GM23338 (cell line): ENCODE data around the gene CD300LB.

Experiments used
- CREB1 ChIP-seq: fragments of 250-450 bp; sonication (Bioruptor Pico); IDR thresholded peaks from 2 replicates; pipeline ENCODE4 v1.5.0; 2020; ENCODE audit warnings: low read depth, mild to moderate bottlenecking, moderate library complexity
- EZH2 ChIP-seq: fragments of 200-600 bp; sonication (generic); IDR thresholded peaks from one replicate; pipeline ENCODE4 v1.8.0; 2017; ENCODE audit warnings: antibody characterized with exemption, mild to moderate bottlenecking, low read depth; ENCODE audit not compliant: unreplicated experiment
- JUNB ChIP-seq: IDR thresholded peaks from one replicate; pipeline ENCODE4 v1.6.1; 2016; ENCODE audit warnings: antibody characterized with exemption; ENCODE audit not compliant: unreplicated experiment
- POLR2AphosphoS5 ChIP-seq: IDR thresholded peaks from 2 replicates; pipeline ENCODE4 v1.6.1; 2016; ENCODE audit warnings: antibody characterized with exemption, low read depth
- REST ChIP-seq: IDR thresholded peaks from one replicate; pipeline ENCODE4 v1.6.1; 2018; ENCODE audit warnings: antibody characterized with exemption; ENCODE audit not compliant: unreplicated experiment
- TF ChIP-seq, protein P1 (sequence below), 2 experiments: fragments of 200-600 bp in 1 of 2; sonication (generic) in 1 of 2; conservative IDR thresholded peaks; 2 replicates each; pipeline versions ENCODE4 v1.5.1 to v1.6.1; 2016 to 2017; ENCODE audit warnings: antibody characterized with exemption in 2 of 2, low read depth in 2 of 2, mild to moderate bottlenecking in 2 of 2, moderate library complexity in 1 of 2
- TF ChIP-seq, protein P2 (sequence below): IDR thresholded peaks from 2 replicates; pipeline ENCODE4 v1.6.1; 2016; ENCODE audit warnings: antibody characterized with exemption

GRCh38 chr17:74515941-74516340 is 15.3 kb downstream of the CD300LB start:
- TF ChIP-seq, protein P1, sequence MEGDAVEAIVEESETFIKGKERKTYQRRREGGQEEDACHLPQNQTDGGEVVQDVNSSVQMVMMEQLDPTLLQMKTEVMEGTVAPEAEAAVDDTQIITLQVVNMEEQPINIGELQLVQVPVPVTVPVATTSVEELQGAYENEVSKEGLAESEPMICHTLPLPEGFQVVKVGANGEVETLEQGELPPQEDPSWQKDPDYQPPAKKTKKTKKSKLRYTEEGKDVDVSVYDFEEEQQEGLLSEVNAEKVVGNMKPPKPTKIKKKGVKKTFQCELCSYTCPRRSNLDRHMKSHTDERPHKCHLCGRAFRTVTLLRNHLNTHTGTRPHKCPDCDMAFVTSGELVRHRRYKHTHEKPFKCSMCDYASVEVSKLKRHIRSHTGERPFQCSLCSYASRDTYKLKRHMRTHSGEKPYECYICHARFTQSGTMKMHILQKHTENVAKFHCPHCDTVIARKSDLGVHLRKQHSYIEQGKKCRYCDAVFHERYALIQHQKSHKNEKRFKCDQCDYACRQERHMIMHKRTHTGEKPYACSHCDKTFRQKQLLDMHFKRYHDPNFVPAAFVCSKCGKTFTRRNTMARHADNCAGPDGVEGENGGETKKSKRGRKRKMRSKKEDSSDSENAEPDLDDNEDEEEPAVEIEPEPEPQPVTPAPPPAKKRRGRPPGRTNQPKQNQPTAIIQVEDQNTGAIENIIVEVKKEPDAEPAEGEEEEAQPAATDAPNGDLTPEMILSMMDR (conservative IDR thresholded peaks at IDR 0.05; ENCODE audit: low read depth in 2 of 2): no peak
- TF ChIP-seq JUNB: no peak
- TF ChIP-seq POLR2AphosphoS5: no peak
- TF ChIP-seq, protein P2, sequence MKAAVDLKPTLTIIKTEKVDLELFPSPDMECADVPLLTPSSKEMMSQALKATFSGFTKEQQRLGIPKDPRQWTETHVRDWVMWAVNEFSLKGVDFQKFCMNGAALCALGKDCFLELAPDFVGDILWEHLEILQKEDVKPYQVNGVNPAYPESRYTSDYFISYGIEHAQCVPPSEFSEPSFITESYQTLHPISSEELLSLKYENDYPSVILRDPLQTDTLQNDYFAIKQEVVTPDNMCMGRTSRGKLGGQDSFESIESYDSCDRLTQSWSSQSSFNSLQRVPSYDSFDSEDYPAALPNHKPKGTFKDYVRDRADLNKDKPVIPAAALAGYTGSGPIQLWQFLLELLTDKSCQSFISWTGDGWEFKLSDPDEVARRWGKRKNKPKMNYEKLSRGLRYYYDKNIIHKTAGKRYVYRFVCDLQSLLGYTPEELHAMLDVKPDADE: no peak
- no peak for TF ChIP-seq EZH2
- TF ChIP-seq REST: no peak
- no peak for TF ChIP-seq CREB1 (CRISPR knock-in tag)
